Psoas muscle (tissue), 8 donors: Measurements from ENCODE around the gene THEMIS. TPM values are rescaled to one million over a fixed set of nuclear protein-coding genes. Genes with fewer than 3 reads are reported as not detected.
"Not testable (repeated sequence)": the region's sequence is repeated elsewhere in the genome, so short reads cannot be mapped to it uniquely, and the experiment has no call there.

ENCODE experiments used
- ATAC-seq, 4 donors: fragments of 200-7000 bp; cut with Tn5 transposase; one replicate each; pipeline ENCODE4 v1.9.1; 2020; ENCODE audit warnings: moderate library complexity in 3 of 4, mild to moderate bottlenecking in 2 of 4
- DNase-seq, 2 donors: peaks; one replicate each; pipeline ENCODE4 v3.0.0-alpha.2; 2020
- H3K27ac ChIP-seq: fragments of 200-600 bp; one replicate; pipeline ENCODE4 v1.8.0; 2022
- H3K27me3 ChIP-seq, 3 donors: fragments of 200-600 bp in 1 of 3; one replicate each; pipeline versions ENCODE4 v1.6.1 to v1.8.0; 2013 to 2022; ENCODE audit warnings: low read length in 2 of 3, mild to moderate bottlenecking in 2 of 3, moderate library complexity in 1 of 3; ENCODE audit not compliant: insufficient read depth in 3 of 3
- H3K36me3 ChIP-seq, 2 donors: fragments of 200-600 bp in 1 of 2; one replicate each; pipeline versions ENCODE4 v1.6.1 to v1.8.0; 2013 to 2022; ENCODE audit warnings: low read depth in 1 of 2, mild to moderate bottlenecking in 1 of 2, moderate library complexity in 1 of 2; ENCODE audit not compliant: insufficient read depth in 1 of 2
- H3K4me1 ChIP-seq: fragments of 200-600 bp; one replicate; pipeline ENCODE4 v1.8.0; 2022
- H3K4me3 ChIP-seq: fragments of 200-600 bp; one replicate; pipeline ENCODE4 v1.8.0; 2022; ENCODE audit warnings: mild to moderate bottlenecking
- H3K9me3 ChIP-seq: fragments of 200-600 bp; one replicate; pipeline ENCODE4 v1.8.0; 2022
- CTCF ChIP-seq: fragments of 200-600 bp; IDR thresholded peaks from one replicate; pipeline ENCODE4 v1.8.0; 2022; ENCODE audit warnings: antibody characterized with exemption
- WGBS, 3 donors: extraction: QIAGEN DNeasy Blood & Tissue Kit; methylation state at CpG; one replicate each; pipeline versions ENCODE4 v1.1.6 to v1.1.7; 2013; 5-methylcytosine and 5-hydroxymethylcytosine counted together
- intact Hi-C, 2 donors: fragments of 100-400 bp; cut with DNase I; formaldehyde crosslinking; loops; one replicate each; pipeline versions ENCODE4 v1.11.0 to v1.14.2; 2022
- polyA plus RNA-seq, 3 donors: library from polyadenylated mRNA; stranded (reverse); fragments of 200-250 nt; gene quantifications; one replicate each; pipeline ENCODE4 v1.2.3, GENCODE V29; 2013
- total RNA-seq, 4 donors: library from RNA; stranded (reverse); fragmentation: NEBNext Ultra II Directional in 2 of 4; extraction: Animal tissue kit (Norgen Biotek cat#: 25700) in 2 of 4; gene quantifications; one replicate each; pipeline versions ENCODE4 v1.2.1 to v1.2.4, GENCODE V29; 2021 to 2023
- donor health status: healthy with polysubstance abuse.
- donor health status: DM: no; HTN: no; CAD: no; lungs with moderate emphysema.
- donor health status: Bipolar disorder and iron deficiency.
- donor health status: healthy.
- donor health status: DM: yes; HTN: yes; CAD: no.
- donor health status: DM: no; HTN: no; CAD: no.
- donor health status: DM: no; HTN: no; CAD: no.
- donor health status: DM: yes; HTN: yes; CAD: no.

THEMIS gene
- total and polyA plus RNA-seq, 7 donors, result 0.04 to 0.61 (median 0.17) TPM; not detected in 3

DNA sequence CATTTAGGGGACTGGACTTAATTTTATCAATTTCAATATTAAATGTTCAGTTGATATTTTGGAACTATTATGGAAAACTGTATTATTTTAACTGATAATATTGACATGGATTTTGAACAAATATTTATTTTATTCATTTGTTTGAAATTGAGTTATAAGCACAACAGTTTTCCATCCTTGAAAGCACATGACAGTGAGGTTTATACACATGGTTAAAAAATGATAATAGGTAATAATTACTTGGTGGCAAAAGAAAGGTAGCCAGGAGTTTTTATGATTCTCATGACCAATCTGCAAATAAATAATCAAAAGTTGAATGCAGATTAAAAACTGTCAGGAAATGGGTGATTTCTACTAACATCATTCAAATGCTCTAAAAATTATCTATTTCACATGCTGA, 210.3 kb downstream of the THEMIS start:
- no peaks in the 10 kb centered on the region for H3K27me3 ChIP-seq
- intact Hi-C loops, result no loop called here
- no peak overlapping the region for H3K27ac ChIP-seq
- ATAC-seq (no peak), DNase-seq (no peak)
- TF ChIP-seq CTCF, result no peak
- H3K4me3 ChIP-seq, result no peak overlapping the region
- H3K9me3 ChIP-seq, result no peaks in the 10 kb centered on the region
- no peaks in the 10 kb centered on the region for H3K36me3 ChIP-seq
- no peaks in the 10 kb centered on the region for H3K4me1 ChIP-seq

DNA sequence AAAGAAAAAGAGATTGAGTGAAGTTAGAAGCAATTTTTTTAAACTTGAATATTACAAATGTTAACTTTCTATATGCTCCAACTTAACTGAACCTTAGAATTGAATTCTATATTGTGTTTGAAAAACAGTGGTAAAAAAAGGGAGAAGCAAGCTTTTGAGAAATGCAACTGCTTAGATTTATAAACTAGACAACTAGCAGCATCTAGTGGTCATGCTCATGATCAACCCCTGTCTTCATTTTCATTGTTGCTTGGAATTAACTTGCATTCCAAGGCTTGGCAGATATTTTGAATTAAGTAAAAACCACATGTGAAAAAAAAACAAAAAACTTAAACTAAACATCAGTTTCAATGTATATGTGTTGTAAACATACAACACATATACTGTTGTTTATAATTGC, 210.8 kb downstream of the THEMIS start:
- DNase-seq, result no peak
- intact Hi-C loops, result no loop called here
- Histone ChIP-seq H3K9me3 (no peaks in the 10 kb centered on the region), H3K36me3 (no peaks in the 10 kb centered on the region), H3K4me3 (no peak overlapping the region), H3K27ac (no peak overlapping the region), H3K27me3 (no peaks in the 10 kb centered on the region), H3K4me1 (no peaks in the 10 kb centered on the region)
- peak; percentile 16 for TF ChIP-seq CTCF
- no peak for ATAC-seq

DNA sequence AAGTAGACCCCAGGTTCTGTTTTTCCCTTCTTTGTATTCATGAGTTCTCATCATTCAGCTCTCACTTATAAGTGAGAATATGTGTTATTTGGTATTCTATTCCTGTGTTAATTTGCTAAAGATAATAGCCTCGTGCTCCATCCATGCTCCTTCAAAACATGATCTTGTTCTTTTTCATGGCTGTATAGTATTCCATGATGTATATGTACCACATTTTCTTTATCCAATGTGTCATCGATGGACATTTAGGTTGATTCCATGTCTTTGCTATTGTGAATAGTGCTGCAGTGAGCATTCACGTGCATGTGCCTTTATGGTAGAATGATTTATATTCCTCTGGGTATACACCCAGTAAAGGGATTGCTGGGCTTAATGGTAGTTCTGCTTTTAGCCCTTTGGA, 213.4 kb downstream of the THEMIS start:
- H3K27me3 ChIP-seq, H3K9me3 ChIP-seq, H3K4me3 ChIP-seq, intact Hi-C loops, H3K27ac ChIP-seq, DNase-seq, H3K36me3 ChIP-seq, H3K4me1 ChIP-seq, ATAC-seq: not testable (repeated sequence)
- WGBS, 3 donors, result 76 to 81% (median 79%) methylated on average over 3 of the region's 3 CpGs

GRCh38 chr6:127686084-127686483, 214.8 kb downstream of the THEMIS start:
- ATAC-seq (no peak), DNase-seq (no peak)
- no peak overlapping the region for H3K4me3 ChIP-seq
- H3K9me3 ChIP-seq, result no peaks in the 10 kb centered on the region
- no peak for TF ChIP-seq CTCF
- H3K27ac ChIP-seq, result no peak overlapping the region
- intact Hi-C loops, result no loop called here
- H3K4me1 ChIP-seq, result no peaks in the 10 kb centered on the region
- no peaks in the 10 kb centered on the region for H3K36me3 ChIP-seq
- H3K27me3 ChIP-seq, result no peaks in the 10 kb centered on the region

DNA sequence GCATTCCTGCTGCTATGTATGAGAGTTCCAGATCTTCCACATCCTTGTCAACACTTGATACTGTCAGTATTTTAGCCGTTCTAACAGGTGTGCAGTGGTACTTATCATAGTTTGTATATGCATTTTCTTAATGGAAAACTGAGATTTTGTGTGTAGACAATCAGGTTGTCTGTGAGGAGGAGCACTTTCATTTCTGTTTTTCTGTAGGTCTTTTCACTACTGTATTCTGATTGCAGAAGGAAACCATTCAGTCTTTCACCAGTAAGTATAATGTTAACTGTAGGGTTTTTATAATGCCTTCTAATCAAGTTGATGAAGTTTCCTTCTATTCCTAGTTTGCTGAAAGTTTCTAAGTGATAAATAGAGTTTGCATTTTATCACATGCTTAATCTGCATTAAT, 216.4 kb downstream of the THEMIS start:
- ATAC-seq, result no peak

More for the DNA sequence above, 216.4 kb downstream of the THEMIS start:
- 77 to 86% (median 79%) methylated on average over 1 of the region's 1 CpG for WGBS, 3 donors
- H3K36me3 ChIP-seq, result no peaks in the 10 kb centered on the region
- H3K27ac ChIP-seq, result no peak overlapping the region
- intact Hi-C loops, result no loop called here
- H3K4me1 ChIP-seq, result no peaks in the 10 kb centered on the region
- no peak overlapping the region for H3K4me3 ChIP-seq
- TF ChIP-seq CTCF, result no peak
- no peaks in the 10 kb centered on the region for H3K9me3 ChIP-seq
- H3K27me3 ChIP-seq, result no peaks in the 10 kb centered on the region
- no peak for DNase-seq
